Pancreas (tissue), 10 donors: Measurements from ENCODE around the gene ARHGAP26. TPM values are rescaled to one million over a fixed set of nuclear protein-coding genes. Genes with fewer than 3 reads are reported as not detected.

Experiments
- ATAC-seq, 4 donors: fragments of 200-7000 bp; cut with Tn5 transposase; one replicate each; pipeline versions ENCODE4 v1.8.0 to v1.9.1; 2020; ENCODE audit warnings: mild to moderate bottlenecking in 4 of 4, moderate library complexity in 4 of 4
- DNase-seq, 6 donors: peaks; one replicate each; pipeline ENCODE4 v3.0.0-alpha.2; 2020
- FAIRE-seq: peaks from 2 replicates; lab custom pipeline; 2012; peaks lifted over from hg19 to GRCh38; lab: Jason Lieb, UNC
- H3K27ac ChIP-seq, 4 donors: fragments of 200-600 bp; sonication (generic); 1 replicate in 3 of 4; 2 replicates in 1 of 4; pipeline versions ENCODE4 v1.5.0 to v1.8.0; 2020
- H3K27me3 ChIP-seq, 4 donors: fragments of 200-600 bp; one replicate each; pipeline ENCODE4 v1.8.0; 2021
- H3K36me3 ChIP-seq, 3 donors: fragments of 200-600 bp; sonication (generic) in 1 of 3; one replicate each; pipeline versions ENCODE4 v1.5.0 to v1.8.0; 2020 to 2021
- H3K4me1 ChIP-seq, 3 donors: fragments of 200-600 bp; one replicate each; pipeline ENCODE4 v1.8.0; 2021
- H3K4me3 ChIP-seq, 4 donors: fragments of 200-600 bp; sonication (generic) in 2 of 4; one replicate each; pipeline versions ENCODE4 v1.5.0 to v1.8.0; 2020 to 2021
- H3K9me3 ChIP-seq, 4 donors: fragments of 200-600 bp; one replicate each; pipeline ENCODE4 v1.8.0; 2021
- WGBS, 2 donors: extraction: QIAGEN DNeasy Blood & Tissue Kit; methylation state at CpG; one replicate each; pipeline ENCODE4 v1.1.7; 2013; 5-methylcytosine and 5-hydroxymethylcytosine counted together
- intact Hi-C, 3 donors: fragments of 100-400 bp; cut with DNase I; formaldehyde crosslinking; loops; one replicate each; pipeline versions ENCODE4 v1.11.1 to v1.14.2; 2022
- polyA plus RNA-seq, 2 donors: library from polyadenylated mRNA; stranded (reverse); fragments of 200-250 nt; gene quantifications; one replicate each; pipeline ENCODE4 v1.2.3, GENCODE V29; 2013
- total RNA-seq, 6 donors: library from RNA; stranded (reverse); fragmentation: NEBNext Ultra II Directional in 4 of 6; extraction: Animal tissue kit (Norgen Biotek cat#: 25700) in 4 of 6; gene quantifications; one replicate each; pipeline versions ENCODE4 v1.2.1 to v1.2.4, GENCODE V29; 2021 to 2023
- TF ChIP-seq, protein P1 (sequence below), 4 donors: fragments of 200-600 bp; sonication (generic) in 3 of 4; IDR thresholded peaks; one replicate each; pipeline versions ENCODE4 v1.5.0 to v1.8.0; 2021; ENCODE audit warnings: antibody characterized with exemption in 4 of 4
- donor health status: healthy with polysubstance abuse.
- donor health status: DM: no; HTN: no; CAD: no; lungs with moderate emphysema.
- donor health status: DM: no; HTN: no; CAD: no.
- donor health status: control.
- donor health status: control.
- donor health status: Bipolar disorder and iron deficiency.
- donor health status: DM: yes; HTN: yes; CAD: no.
- donor health status: DM: no; HTN: no; CAD: no.
- donor health status: DM: no; HTN: no; CAD: no.
- donor health status: DM: yes; HTN: yes; CAD: no.

Gene ARHGAP26
- total and polyA plus RNA-seq, 8 donors: 3.0 to 28.1 (median 10.3) TPM

DNA sequence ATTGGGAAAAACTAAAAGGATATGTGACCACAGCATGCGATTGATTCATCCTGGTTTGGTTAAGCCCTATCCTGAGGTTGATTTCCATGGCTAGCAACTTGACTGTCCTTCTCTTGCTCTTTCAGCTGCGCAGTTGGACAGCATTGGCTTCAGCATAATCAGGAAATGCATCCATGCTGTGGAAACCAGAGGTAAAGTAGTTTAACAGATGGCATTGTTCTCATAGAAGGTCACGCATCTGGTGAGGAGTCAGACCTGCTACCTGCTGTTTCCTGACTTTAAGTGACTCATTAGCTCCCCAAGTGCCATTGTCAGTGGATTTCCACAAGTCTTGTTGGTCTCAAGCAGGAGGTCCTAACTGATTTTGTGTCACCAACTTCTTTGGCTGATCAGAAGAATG lies 266.9 kb downstream of the ARHGAP26 start:
- WGBS, 2 donors: 47 to 53% methylated on average over 3 of the region's 3 CpGs
- Histone ChIP-seq H3K27ac (no peak overlapping the region), H3K27me3 (no peaks in the 10 kb centered on the region), H3K36me3 (peaks cover 0 to 3% (median 0%) of the 10 kb centered on the region in 3 donors), H3K4me1 (peaks cover 3 to 7% (median 7%) of the 10 kb centered on the region in 3 donors), H3K4me3 (no peak overlapping the region), H3K9me3 (no peaks in the 10 kb centered on the region)
- intact Hi-C loops: no loop called here
- DNase-seq: peak in 3 of 6 donors; percentile 39 to 63 (median 59)
- TF ChIP-seq, protein P1, sequence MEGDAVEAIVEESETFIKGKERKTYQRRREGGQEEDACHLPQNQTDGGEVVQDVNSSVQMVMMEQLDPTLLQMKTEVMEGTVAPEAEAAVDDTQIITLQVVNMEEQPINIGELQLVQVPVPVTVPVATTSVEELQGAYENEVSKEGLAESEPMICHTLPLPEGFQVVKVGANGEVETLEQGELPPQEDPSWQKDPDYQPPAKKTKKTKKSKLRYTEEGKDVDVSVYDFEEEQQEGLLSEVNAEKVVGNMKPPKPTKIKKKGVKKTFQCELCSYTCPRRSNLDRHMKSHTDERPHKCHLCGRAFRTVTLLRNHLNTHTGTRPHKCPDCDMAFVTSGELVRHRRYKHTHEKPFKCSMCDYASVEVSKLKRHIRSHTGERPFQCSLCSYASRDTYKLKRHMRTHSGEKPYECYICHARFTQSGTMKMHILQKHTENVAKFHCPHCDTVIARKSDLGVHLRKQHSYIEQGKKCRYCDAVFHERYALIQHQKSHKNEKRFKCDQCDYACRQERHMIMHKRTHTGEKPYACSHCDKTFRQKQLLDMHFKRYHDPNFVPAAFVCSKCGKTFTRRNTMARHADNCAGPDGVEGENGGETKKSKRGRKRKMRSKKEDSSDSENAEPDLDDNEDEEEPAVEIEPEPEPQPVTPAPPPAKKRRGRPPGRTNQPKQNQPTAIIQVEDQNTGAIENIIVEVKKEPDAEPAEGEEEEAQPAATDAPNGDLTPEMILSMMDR (IDR thresholded peaks at IDR 0.05): no peak
- FAIRE-seq: no peak
- peak; percentile 88 to 93 (median 92) for ATAC-seq

DNA sequence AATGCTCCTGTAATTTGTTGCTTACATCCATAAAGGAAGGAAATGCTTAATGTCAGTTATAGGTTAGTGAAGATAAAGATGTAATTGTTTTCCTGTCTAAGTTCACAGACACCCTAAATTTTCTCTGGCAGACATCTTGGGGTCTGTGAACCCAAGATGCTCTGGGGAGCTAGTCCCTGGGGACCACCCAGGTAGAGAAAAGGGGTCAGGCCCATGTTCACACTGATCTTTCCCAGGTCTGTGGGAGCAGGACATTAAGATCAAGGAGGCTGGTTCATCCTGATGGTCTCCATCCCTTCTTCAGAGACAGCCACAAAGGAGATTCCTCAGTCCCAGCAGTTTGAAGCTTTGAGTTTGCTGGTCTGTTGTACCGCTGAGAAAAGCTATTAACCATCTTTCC lies 267.5 kb downstream of the ARHGAP26 start:
- ATAC-seq: no peak
- TF ChIP-seq, protein P1 (IDR thresholded peaks at IDR 0.05): no peak
- Histone ChIP-seq H3K27ac (no peak overlapping the region), H3K36me3 (peaks cover 0 to 6% (median 0%) of the 10 kb centered on the region in 3 donors), H3K4me3 (no peak overlapping the region), H3K9me3 (no peaks in the 10 kb centered on the region), H3K4me1 (peaks cover 3 to 7% (median 7%) of the 10 kb centered on the region in 3 donors), H3K27me3 (no peaks in the 10 kb centered on the region)
- no peak for DNase-seq
- 87 to 93% methylated on average over 1 of the region's 1 CpG for WGBS, 2 donors
- FAIRE-seq: no peak
- intact Hi-C loops: no loop called here

DNA sequence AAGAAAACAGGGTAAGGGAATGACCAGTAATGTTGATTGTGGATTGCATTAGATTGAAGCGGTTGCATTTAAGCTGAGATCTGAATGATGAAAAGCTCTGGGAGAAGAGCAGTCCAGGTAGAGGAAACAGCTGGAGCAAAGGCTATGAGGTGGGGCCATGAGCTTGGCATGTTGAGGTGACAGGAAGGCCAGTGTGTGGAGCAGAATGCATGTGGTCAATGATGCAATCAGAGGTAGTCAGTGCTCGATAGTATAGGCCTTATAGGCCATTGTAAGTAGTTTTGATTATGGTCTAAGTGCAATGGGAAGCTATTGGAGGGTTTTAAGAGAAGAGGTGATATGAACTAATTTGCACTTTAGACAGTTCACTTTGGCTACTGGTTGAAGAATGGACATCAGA lies 270.4 kb downstream of the ARHGAP26 start:
- intact Hi-C loops: no loop called here
- ATAC-seq (no peak), FAIRE-seq (no peak), DNase-seq (no peak)
- Histone ChIP-seq H3K27me3 (no peaks in the 10 kb centered on the region), H3K36me3 (peaks cover 0 to 6% (median 0%) of the 10 kb centered on the region in 3 donors), H3K4me3 (no peak overlapping the region), H3K4me1 (peaks cover 3 to 7% (median 7%) of the 10 kb centered on the region in 3 donors), H3K27ac (no peak overlapping the region), H3K9me3 (no peaks in the 10 kb centered on the region)
- 91 to 95% methylated on average over 2 of the region's 2 CpGs for WGBS, 2 donors
- TF ChIP-seq, protein P1 (IDR thresholded peaks at IDR 0.05): no peak

DNA sequence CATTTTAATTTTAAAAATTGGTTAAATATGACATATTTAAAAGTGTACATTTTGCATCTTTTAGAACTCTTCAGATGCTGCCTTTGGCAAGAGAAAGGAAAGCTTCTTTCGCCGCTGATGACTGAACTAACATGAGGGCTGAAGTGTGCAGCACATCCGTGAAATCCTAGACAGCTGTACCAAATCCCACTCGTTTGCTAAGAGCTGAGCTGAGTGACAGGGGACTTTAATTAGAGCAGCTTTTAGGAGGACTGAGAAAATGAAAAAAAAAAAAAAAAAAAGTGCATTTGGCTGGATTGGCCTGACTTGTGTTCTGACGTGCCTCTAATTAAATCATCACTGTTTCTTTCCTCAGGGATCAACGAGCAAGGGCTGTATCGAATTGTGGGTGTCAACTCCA lies 271.3 kb downstream of the ARHGAP26 start:
- Histone ChIP-seq H3K36me3 (peaks cover 0 to 6% (median 0%) of the 10 kb centered on the region in 3 donors), H3K4me1 (peaks cover 3 to 7% (median 7%) of the 10 kb centered on the region in 3 donors), H3K27me3 (no peaks in the 10 kb centered on the region), H3K9me3 (no peaks in the 10 kb centered on the region), H3K27ac (no peak overlapping the region), H3K4me3 (no peak overlapping the region)
- WGBS, 2 donors: 85 to 88% methylated on average over 7 of the region's 7 CpGs
- ATAC-seq: no peak
- no peak for DNase-seq
- no peak for FAIRE-seq
- intact Hi-C loops: no loop called here
- TF ChIP-seq, protein P1 (IDR thresholded peaks at IDR 0.05): no peak

DNA sequence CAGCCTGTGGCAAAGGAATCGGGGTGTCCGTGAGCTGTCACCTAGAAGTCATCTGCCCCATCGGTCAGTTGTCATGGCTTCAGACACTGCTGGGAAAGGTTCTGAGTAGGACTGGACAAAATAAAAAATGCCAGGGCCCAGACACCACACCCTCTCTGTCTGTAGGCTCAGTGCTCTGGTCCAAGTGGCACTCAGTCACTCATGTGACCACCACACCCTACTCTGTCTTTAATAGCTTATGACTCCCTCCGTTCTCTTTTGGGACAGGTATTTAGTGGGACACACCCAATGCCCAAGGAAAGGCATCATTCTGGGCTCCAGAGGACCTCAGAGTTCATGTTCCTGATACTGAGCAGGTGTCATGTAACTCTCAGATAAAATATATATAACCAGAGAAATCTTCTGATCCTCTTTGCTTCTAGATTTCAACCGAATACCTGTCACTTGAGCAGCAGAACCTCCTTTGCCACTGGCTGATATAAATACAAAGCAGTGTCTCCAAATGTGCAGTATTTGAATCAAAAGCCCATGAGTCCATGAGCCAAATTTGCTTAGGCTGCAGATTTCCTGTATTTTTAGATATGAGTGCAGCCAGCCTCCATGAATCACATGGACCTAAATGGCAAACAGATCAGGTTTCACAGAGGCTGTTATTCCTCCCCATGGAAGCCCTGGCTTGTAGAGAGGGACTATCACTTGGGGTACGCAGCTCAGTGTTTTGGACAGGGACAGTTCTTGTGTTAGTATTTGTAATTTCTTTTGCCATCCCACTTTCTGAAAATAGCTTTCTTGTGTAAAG lies 272.0 kb downstream of the ARHGAP26 start:
- Histone ChIP-seq H3K27me3 (no peaks in the 10 kb centered on the region), H3K36me3 (peaks cover 0 to 6% (median 0%) of the 10 kb centered on the region in 3 donors), H3K27ac (no peak overlapping the region), H3K4me3 (no peak overlapping the region), H3K9me3 (no peaks in the 10 kb centered on the region), H3K4me1 (peaks cover 0 to 3% (median 2%) of the 10 kb centered on the region in 3 donors)
- TF ChIP-seq, protein P1 (IDR thresholded peaks at IDR 0.05): no peak
- DNase-seq (peak in 1 of 6 donors; percentile 24), FAIRE-seq (no peak), ATAC-seq (peak in 2 of 4 donors; percentile 28 to 34)
- intact Hi-C loops: no loop called here
- 85 to 93% methylated on average over 6 of the region's 6 CpGs for WGBS, 2 donors
